ENCODE measurements around the gene ZNF25. TPM values are rescaled to one million over a fixed set of nuclear protein-coding genes. Genes with fewer than 3 reads are reported as not detected.

Gene ZNF25
- total and polyA plus RNA-seq, 2 experiments from 2014 or later, result 2.6 to 5.7 TPM

DNA sequence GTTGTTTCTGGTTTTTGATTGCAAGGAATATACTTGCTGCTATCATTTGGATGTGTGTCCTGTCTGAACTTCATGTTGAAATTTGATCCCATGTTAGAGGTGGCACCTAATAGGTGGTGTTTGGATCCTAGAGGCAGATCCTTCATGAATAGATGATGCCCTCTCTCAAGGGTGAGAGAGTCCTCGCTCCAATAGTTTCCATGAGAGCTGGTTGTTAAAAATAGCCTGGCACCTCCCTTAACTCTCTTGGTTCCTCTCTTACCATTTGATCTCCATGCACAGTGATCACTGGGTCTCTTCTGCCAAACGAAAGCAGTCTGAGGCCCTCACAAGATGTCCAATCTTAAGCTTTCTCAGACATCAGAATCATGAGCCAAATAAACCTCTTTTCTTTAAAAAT, 70.1 kb downstream of the ZNF25 start:
- WGBS (ENCODE audit: low lambda C conversion rate, missing lambda C conversion rate), result 41% methylated on average over 2 of the region's 2 CpGs
- Histone ChIP-seq H3K4me2 (no peak overlapping the region), H3K36me3 (replicated peaks; ENCODE audit: insufficient read depth, low read depth) (no peaks in the 10 kb centered on the region), H4K20me1 (ENCODE audit: insufficient read depth, poor library complexity, severe bottlenecking) (no peaks in the 10 kb centered on the region), H2AFZ (no peak overlapping the region), H3K9me3 (ENCODE audit: low read depth) (no peaks in the 10 kb centered on the region), H3K4me1 (ENCODE audit: insufficient read depth) (no peaks in the 10 kb centered on the region), H3K27me3 (no peaks in the 10 kb centered on the region), H3K9me2 (replicated peaks; ENCODE audit: insufficient read depth) (no peaks in the 10 kb centered on the region), H3K27ac (no peak overlapping the region), H3K79me2 (no peaks in the 10 kb centered on the region), H3K4me3 (no peak overlapping the region)
- DNase-seq (ENCODE audit: low spot score), result no peak
- TF ChIP-seq EZH2phosphoT487 (IDR thresholded peaks at IDR 0.05; ENCODE audit: low read depth, severe bottlenecking, unreplicated experiment), result no peak
- TF ChIP-seq, protein P1, sequence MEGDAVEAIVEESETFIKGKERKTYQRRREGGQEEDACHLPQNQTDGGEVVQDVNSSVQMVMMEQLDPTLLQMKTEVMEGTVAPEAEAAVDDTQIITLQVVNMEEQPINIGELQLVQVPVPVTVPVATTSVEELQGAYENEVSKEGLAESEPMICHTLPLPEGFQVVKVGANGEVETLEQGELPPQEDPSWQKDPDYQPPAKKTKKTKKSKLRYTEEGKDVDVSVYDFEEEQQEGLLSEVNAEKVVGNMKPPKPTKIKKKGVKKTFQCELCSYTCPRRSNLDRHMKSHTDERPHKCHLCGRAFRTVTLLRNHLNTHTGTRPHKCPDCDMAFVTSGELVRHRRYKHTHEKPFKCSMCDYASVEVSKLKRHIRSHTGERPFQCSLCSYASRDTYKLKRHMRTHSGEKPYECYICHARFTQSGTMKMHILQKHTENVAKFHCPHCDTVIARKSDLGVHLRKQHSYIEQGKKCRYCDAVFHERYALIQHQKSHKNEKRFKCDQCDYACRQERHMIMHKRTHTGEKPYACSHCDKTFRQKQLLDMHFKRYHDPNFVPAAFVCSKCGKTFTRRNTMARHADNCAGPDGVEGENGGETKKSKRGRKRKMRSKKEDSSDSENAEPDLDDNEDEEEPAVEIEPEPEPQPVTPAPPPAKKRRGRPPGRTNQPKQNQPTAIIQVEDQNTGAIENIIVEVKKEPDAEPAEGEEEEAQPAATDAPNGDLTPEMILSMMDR (IDR thresholded peaks at IDR 0.05; ENCODE audit: poor library complexity), result no peak
- TF ChIP-seq EZH2 (IDR thresholded peaks at IDR 0.05; ENCODE audit: borderline replicate concordance), result no peak

Small RNA genes lying within 50 kb of the gene (small RNA-seq; reads per million reads assigned to genes)
- gene RF00019, result not detected

Other genes with a start within 250 kb of the ZNF25 start
- not detected in 2 replicates for gene ZNF248, start 119.0 kb downstream of the ZNF25 start, total RNA-seq
- gene ZNF248, start 119.0 kb downstream of the ZNF25 start, polyA plus RNA-seq, result not detected in 2 replicates
- 15.9 and 22.5 TPM in 2 replicates for gene ZNF33A, start 34.0 kb upstream of the ZNF25 start, total RNA-seq
- 7.0 and 8.4 TPM in 2 replicates for gene ZNF33A, start 34.0 kb upstream of the ZNF25 start, polyA plus RNA-seq
- gene ZNF37A, start 117.7 kb upstream of the ZNF25 start, total RNA-seq, result 4.3 and 6.0 TPM in 2 replicates
- gene ZNF37A, start 117.7 kb upstream of the ZNF25 start, polyA plus RNA-seq, result 3.4 and 4.8 TPM in 2 replicates

All from hepatocyte (in vitro differentiated cells).